Measurements from ENCODE around the gene TFDP1. TPM values are rescaled to one million over a fixed set of nuclear protein-coding genes. Genes with fewer than 3 reads are reported as not detected.

TFDP1 gene
- total RNA-seq, 4 donors from 2014 or later: 19.2 to 45.3 (median 34.1) TPM

GRCh38 chr13:113672002-113672651, 87.6 kb downstream of the TFDP1 start:
- TF ChIP-seq POLR2A (IDR thresholded peaks at IDR 0.05): no peak
- no peak for TF ChIP-seq CTCF (IDR thresholded peaks at IDR 0.05)
- TF ChIP-seq EP300 (IDR thresholded peaks at IDR 0.05): no peak

More at GRCh38 chr13:113672002-113672651, 87.6 kb downstream of the TFDP1 start:
- no peaks in the 10 kb centered on the region for H3K4me1 ChIP-seq
- H3K9me3 ChIP-seq: no peaks in the 10 kb centered on the region
- H3K36me3 ChIP-seq: no peaks in the 10 kb centered on the region
- 85 to 86% methylated on average over 17 to 18 of the region's 18 CpGs for WGBS, 2 donors
- H3K27ac ChIP-seq: no peak overlapping the region
- H3K27me3 ChIP-seq: no peaks in the 10 kb centered on the region
- H3K4me3 ChIP-seq: no peak overlapping the region
- DNase-seq (ENCODE audit: low spot score in 2 of 2): peak in 1 of 2 donors; percentile 2

Other genes starting within 250 kb of the TFDP1 start
- gene GRTP1, start 220.6 kb upstream of the TFDP1 start, total RNA-seq: 10 to 100 TPM in 2 of 4 donors, 1 to 10 TPM in 2; 9.0 to 19.2 (median 9.9) TPM
- gene ADPRHL1, start 131.3 kb upstream of the TFDP1 start, total RNA-seq: 10 to 100 TPM in 2 of 4 donors, 1 to 10 TPM in 2; 6.9 to 15.5 (median 12.6) TPM
- gene DCUN1D2, start 94.0 kb upstream of the TFDP1 start, total RNA-seq: 10 to 100 TPM; 16.3 to 28.0 (median 21.0) TPM
- not detected for gene ATP4B, start 73.4 kb downstream of the TFDP1 start, total RNA-seq
- not detected for gene GRK1, start 82.5 kb downstream of the TFDP1 start, total RNA-seq
- 10 to 100 TPM in 2 of 4 donors, 1 to 10 TPM in 2; 3.3 to 21.6 (median 10.9) TPM for gene TMEM255B, start 174.5 kb downstream of the TFDP1 start, total RNA-seq